ENCODE results near the gene BABAM2.

DNA sequence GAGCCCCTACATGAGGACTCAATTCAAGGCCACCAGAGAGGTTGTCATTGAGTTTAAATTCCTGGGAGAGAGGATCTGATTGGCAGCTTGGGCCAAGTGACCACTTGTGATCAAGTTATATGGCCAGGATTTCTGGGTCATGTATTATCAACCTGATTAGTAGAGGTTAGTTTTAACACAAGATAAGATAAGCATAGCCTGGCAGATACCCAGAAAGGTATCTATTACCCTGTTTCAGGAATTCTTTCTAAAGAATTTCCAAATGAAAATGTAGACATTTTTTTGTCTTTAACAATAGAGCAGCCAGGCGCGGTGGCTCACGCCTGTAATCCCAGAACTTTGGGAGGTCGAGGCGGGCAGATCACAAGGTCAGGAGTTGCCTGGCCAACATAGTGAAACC lies 50.5 kb downstream of the BABAM2 start:
- TF ChIP-seq, protein P1, sequence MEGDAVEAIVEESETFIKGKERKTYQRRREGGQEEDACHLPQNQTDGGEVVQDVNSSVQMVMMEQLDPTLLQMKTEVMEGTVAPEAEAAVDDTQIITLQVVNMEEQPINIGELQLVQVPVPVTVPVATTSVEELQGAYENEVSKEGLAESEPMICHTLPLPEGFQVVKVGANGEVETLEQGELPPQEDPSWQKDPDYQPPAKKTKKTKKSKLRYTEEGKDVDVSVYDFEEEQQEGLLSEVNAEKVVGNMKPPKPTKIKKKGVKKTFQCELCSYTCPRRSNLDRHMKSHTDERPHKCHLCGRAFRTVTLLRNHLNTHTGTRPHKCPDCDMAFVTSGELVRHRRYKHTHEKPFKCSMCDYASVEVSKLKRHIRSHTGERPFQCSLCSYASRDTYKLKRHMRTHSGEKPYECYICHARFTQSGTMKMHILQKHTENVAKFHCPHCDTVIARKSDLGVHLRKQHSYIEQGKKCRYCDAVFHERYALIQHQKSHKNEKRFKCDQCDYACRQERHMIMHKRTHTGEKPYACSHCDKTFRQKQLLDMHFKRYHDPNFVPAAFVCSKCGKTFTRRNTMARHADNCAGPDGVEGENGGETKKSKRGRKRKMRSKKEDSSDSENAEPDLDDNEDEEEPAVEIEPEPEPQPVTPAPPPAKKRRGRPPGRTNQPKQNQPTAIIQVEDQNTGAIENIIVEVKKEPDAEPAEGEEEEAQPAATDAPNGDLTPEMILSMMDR (IDR thresholded peaks at IDR 0.05 in 2 of 3, conservative IDR thresholded peaks at IDR 0.05 in 1 of 3; ENCODE audit: insufficient read depth in 2 of 3, low read depth in 1 of 3, low read length in 3 of 3), result no peak
- TF ChIP-seq GATAD2A (IDR thresholded peaks at IDR 0.05), result no peak
- TF ChIP-seq SP1 (CRISPR knock-in tag; IDR thresholded peaks at IDR 0.05), result no peak
- TF ChIP-seq ZC3H11A (IDR thresholded peaks at IDR 0.05; ENCODE audit: low read depth, low read length), result no peak
- TF ChIP-seq, protein P2, sequence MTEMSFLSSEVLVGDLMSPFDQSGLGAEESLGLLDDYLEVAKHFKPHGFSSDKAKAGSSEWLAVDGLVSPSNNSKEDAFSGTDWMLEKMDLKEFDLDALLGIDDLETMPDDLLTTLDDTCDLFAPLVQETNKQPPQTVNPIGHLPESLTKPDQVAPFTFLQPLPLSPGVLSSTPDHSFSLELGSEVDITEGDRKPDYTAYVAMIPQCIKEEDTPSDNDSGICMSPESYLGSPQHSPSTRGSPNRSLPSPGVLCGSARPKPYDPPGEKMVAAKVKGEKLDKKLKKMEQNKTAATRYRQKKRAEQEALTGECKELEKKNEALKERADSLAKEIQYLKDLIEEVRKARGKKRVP (CRISPR knock-in tag; IDR thresholded peaks at IDR 0.05), result no peak
- no peak for TF ChIP-seq EZH2 (IDR thresholded peaks at IDR 0.05; ENCODE audit: borderline replicate concordance, low read depth, low read length)
- no peak for TF ChIP-seq ZFPM2 (CRISPR knock-in tag; IDR thresholded peaks at IDR 0.05)
- TF ChIP-seq NFE2L1 (tag; IDR thresholded peaks at IDR 0.05; ENCODE audit: borderline replicate concordance, low read depth), result no peak
- no peak for TF ChIP-seq NRF1 (conservative IDR thresholded peaks at IDR 0.05 in 1 of 2, IDR thresholded peaks at IDR 0.05 in 1 of 2)
- TF ChIP-seq ATF1 (CRISPR knock-in tag; IDR thresholded peaks at IDR 0.05), result no peak
- no peak for TF ChIP-seq ATF1 (tag; IDR thresholded peaks at IDR 0.05)
